Daoy (cell line): ENCODE measurements around the gene CD7. TPM values are rescaled to one million over a fixed set of nuclear protein-coding genes. Genes with fewer than 3 reads are reported as not detected.
A peak's percentile ranks its signal among the peaks of the same experiment; 100 is the strongest.

Experiments
- DNase-seq: peaks from one replicate; pipeline ENCODE4 v3.0.0-alpha.2; 2015; ENCODE audit warnings: low read depth
- total RNA-seq: library from RNA; depleted of rRNA; stranded (reverse); fragments of >200 nt; shearing (Covaris generic); gene quantifications from 2 replicates; pipeline ENCODE4 v1.2.3, GENCODE V29; 2014

CD7 gene
- total RNA-seq, 1 experiment from 2014 or later: not detected

- DNase-seq: no peak
Observed at GRCh38 chr17:82298538-82299421, 18.6 kb downstream of the CD7 start.

- DNase-seq: peak; percentile 93
Observed at GRCh38 chr17:82297714-82298537, 19.5 kb downstream of the CD7 start.

- DNase-seq: peak; percentile 89
Observed at GRCh38 chr17:82297280-82297713, 20.1 kb downstream of the CD7 start.

DNA sequence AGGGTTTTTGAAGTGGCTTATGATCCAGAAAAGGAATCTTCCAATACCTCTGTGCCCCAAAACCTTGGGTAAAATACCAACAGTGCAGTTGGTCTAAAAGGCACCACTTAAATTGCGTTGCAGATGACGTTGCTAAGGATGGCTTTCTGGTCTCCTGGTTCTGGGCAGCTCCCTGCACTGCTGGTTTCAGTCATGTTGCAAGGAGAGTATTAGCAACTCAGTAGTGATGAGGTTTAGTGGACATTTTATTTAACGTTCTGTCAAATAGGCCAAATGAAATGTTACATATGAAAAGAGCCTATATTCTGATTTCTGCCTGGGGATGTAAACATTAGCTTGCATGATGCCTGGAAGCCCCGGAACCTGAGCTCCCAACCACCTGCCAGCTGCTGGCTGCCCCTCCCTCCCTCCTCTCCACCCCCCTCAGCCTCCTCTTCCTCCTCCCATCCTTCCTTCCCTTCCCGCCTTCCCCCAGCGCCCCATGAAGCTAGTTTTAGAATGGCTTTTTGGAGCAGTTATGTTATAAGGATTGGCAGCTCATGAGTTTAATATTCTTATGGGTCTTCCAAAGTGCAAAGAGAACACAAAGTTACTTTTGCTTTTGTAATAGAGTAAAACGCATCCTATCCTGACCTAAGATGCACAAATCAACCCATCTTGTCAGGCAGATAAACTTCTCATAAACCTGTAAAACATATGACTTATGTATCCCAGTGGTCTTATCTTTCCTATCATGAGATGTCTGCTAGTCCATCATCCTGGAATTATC lies 20.7 kb downstream of the CD7 start:
- DNase-seq: no peak

DNA sequence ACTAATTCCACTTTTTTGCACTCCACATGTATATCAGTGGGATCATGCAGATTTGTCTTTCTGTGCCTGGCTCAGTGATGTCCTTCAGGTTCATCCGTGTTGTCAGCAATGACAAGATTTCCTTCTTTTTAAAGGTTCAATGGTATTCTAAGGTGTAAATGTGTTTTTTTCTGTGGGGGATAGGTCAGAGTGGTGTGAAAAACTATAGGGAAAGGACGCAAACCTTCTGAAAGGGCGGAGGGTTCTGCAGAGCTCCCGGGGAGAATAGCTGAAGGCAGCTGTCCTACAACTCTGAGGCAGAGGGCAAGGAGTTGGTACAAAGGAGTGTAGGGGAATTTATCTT lies 22.0 kb downstream of the CD7 start:
- no peak for DNase-seq

DNA sequence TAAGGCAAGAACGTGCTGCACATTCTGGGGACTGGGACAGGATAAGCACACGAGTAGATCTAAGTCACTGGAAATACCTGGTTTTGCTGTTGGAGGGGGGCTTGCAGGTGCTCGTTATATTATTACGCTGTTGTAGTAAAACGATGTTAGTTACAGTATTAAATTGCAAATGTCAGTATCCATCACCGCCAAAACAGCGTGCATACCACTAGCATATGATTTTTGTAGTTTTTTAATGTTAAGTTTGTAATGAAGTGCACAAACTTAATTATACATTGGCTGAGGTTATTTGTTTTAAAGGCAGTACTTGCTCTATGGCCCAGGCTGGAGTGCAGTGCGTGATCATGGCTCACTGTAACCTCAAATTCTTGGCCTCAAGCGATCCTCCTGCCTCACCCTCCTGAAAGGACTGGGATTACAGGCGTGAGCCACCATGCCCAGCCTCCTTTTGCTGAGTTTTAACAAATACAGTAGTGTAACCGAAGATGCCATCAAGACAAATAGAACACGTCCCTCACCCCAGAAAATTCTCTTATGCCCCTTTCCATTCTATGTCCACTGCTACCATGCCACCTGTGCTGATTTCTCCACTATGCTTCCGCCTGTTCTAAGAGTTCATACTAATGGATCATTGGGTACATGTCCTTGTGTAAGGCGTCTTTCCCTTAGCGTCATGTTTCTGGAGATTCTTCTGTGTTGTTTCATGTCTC lies 23.2 kb downstream of the CD7 start:
- DNase-seq: no peak

DNA sequence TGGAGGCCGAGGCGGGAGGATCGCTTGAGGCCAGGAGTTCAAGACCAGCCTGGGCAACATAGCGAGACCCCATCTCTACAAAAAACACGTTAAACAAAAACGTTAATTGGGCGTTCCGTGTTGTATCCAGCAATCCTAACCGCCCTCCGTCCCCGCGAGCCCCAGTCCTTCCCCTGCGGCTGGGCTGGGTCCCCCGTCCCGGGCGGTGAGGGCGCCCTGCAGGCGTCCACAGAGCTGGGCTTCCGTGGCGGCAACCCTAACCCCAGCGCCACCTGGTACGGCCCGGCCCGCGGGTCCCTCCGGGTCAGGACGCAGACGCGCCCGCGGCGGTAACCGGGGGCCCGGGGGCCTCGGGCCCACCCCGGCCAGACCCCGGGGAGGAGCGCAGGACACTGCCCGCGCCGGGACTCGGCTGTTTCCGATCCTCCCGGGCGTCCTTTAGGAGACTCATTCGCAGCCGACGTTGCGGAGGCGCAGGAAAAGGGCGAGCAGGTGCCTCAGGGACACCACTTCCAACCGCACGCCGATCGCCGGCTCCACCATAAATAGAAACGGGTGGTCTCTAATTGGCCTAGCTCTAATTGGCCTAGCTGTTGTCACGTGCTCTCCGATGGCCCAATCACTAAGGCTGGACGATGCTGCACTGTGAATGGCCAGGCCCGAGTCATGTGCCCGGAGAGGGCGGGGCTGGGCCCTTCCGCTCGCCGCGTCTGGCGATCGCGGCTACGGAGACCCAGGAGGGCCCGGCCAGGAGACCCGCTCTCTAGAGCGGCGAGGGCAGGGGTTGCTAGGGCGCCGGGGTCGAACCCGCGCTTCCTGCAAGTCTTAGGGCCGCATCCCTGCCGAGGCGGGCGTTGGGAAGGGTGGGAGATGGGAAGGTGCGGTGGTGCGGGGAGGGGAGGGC lies 24.9 kb downstream of the CD7 start:
- peak; percentile 99 for DNase-seq

DNA sequence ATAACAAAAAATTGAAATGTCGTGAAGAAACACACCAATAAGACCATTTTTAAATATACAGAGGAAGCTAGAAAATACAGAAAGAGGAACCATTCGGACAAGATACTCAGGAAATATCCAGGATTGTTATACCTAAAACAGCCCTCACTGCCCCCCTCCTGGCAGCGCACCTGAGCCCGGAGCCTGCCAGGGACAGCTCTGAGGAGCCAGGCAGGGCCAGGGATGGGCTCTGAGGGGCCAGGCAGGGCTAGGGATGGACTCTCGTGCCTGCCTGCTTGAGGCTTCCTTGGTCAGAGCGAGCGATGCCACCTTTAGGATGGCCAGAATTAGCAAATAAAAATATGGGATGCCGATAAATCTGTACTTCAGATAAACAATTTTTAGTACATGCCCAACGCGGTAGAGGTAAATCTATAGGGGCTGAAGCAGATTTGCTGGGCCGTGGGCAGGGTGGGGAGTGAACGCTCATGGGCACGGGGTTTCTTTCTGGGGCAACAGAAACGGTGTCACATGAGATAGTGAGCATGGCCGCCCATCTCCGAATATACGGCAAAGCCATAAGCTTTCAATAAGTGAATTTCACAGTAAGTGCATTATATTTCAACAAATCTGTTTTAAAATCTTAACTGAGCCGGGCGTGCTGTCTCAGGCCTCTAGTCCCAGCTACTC lies 25.7 kb downstream of the CD7 start:
- no peak for DNase-seq

DNA sequence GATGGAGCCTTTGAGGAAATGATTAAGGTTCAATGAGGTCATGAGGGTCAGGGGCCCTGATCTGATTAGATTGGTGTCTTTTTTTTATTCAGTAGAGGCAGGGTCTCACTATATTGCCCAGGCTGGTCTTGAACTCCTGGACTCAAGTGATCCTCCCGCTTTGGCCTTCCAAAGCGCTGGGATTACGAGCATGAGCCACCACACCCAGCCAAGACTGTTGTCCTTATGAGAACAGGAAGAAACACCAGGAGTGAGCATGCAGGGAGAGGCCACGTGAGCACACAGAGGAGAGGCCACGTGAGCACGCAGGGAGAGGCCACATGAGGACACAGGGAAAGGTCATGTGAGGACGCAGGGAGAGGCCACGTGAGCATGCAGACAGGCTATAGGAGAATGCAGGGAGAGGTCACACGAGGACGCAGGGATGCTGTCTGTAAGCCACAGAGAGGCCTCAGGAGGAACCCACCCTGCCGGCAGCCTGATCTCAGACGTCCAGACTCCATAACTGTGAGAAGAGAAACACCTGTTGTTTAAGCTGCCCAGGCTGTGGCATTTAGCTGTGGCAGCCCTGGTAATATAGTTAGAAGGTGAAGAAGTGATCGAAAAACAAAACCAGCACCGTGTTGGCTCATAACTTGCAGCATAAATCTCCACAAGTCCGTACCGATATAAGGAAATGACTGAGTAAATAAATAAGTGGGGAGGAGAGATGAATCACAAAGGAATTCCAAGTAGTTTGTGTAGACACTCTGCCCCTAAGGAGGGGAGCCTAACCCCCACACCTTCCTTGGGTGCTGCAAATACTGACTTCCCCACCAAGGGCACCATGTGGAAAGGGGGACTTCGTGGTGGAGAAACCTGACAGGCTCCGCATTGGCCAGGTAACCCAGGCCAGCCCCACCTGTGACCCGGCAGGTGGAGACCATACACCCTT lies 29.3 kb downstream of the CD7 start:
- peak; percentile 85 for DNase-seq

DNA sequence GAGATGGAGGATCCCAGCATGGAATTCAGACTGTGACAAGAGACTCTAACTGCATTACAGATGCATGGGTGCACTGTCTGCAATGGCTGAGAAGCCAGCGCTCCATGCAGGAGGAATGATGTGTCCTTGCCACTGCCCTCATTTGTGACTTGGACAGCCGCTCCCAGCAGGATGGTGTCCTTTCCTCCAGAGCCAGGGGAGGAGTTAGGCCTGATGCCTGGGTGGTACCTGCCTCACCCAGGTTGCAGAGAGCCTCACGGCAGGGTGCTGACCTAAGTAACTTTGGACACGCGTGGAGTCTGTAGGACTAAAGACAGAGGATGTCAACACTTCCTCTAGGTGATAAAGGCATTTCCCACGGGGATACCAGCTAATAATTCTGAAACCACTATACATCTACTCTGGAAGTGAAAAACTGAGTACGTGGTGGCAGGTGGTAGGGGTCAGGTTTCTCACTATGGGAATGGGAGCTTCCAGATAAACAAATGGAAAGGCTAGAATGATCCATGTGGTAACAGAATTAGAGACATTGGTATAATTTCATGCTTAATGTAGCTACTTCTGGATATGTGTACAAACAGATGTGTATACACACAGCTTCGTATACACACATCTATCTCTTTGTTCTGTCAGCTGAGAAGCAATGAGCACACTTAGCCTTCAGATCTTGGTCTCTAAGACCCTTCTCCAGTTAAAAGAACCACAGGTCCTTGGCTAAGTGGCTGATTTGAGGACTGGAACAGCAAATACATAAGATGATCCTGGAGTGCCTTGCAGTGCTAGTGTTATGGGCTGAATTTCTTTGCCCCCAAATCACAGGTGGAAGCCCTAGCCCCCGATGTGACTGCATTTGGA lies 30.2 kb downstream of the CD7 start:
- no peak for DNase-seq

DNA sequence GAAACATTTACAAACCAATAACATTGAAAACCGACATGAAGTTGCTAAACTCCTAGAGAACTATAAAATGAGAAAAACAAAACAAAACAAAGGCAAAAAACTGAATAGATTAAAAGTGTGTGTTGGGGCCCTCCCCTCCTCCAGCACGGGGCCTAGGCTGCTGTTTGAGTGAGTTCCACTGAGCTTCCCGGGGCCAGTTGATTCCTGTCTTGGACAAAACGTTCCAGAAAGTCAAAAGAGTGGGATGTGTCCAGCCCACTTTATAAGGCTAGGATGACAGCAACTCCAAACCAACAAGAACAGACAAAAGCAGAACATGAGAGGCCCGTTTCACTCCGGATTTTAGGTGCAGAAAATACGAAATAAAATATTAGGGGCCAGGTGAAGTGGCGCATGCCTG lies 32.3 kb downstream of the CD7 start:
- DNase-seq: no peak

DNA sequence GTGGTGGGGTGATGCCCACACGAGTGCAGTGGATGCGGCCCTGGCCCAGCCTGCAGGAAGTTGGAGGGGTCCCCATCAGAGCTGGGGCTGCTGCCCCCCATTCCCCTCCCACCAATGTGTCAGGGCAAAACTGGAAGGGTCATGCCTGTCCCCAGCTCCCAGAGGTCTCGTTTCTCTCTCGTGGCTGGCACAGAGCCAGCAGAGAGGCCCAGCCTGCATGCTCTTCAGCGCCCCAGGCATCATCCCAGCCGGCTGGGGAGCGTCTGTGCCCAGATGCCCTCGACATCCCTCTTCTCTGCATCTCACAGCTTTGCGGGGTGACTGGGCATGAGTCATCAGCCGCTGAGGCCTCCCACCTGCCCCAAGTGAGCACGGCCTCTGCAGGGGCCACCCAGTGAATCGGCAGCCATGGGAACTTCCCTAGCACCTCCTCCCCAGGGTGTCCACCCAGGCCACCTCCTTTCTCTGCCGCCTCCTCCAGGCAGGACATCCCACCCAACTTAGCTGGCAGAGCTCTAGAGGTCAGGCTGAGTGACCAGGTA lies 34.1 kb downstream of the CD7 start:
- DNase-seq: peak; percentile 98

DNA sequence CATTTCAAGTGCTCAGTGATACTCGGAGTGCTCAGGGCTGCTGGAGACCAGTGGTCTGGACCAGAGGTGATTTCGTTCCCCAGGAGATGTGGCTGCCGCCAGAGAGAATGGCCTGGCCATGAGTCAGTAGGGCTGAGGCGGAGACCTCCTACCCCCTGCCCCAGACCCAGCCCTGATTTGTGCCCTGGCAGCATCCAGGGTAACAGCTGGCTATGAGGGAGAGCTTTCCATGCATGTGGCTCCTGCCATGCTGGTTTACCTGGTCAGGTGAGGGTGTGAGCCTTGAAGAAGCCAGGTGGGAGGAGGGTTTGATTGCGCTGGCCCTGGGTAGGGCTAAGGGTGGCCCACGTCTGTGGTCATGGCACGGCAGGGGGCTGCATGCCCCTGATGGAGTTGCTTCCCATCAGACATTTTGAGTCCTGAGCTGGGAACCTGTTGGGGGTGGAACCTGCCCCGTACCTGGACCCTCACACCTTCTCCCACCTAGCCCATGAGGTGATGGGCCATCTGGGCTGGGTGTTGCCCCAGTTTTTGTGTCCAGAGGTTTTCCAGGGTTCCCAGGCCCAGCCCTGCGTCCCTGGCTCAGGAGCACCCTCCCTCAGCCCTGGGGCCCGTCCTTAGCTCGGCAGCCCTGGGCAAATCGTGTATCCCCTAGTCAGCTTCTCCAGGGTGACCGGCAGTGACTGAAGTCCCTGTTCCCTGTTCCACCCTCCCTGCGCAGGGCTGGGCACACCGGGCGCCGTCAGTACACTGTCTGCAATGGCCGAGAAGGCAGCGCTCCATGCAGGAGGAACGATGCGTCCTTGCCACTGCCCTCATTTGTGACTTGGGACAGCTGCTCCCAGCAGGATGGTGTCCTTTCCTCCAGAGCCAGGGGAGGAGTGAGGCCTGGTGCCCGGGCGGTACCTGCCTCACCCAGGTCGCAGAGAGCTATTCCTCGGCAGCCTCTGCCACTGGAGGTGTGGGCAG lies 34.9 kb downstream of the CD7 start:
- no peak for DNase-seq

GRCh38 chr17:82281502-82282238 lies 35.7 kb downstream of the CD7 start:
- peak; percentile 94 for DNase-seq

DNA sequence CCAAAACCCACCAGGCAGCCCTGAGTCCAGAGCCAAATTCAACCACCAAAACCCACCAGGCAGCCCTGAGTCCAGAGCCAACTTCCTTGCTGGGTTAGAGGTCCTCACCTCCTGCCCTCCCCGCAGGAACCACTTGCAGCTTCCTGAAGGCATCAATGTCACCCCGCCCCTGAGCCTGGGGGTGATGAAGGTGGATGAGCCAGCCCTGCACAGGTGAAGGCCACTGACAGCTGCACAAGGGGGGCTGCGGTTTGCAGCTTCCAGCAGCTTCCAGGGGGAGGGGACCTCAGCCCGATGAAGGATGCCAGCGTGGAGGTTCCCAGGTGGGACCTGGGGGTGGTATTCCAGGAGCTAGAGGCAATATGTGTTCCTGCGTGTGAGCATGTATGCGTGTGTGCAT lies 36.3 kb downstream of the CD7 start:
- DNase-seq: no peak

GRCh38 chr17:82280537-82280936 lies 36.9 kb downstream of the CD7 start:
- no peak for DNase-seq
